ENCODE measurements around the gene MFSD6.
A peak's percentile ranks its signal among the peaks of the same experiment; 100 is the strongest.

MFSD6 gene

GRCh38 chr2:190526105-190526750 is 118.1 kb downstream of the MFSD6 start:
- H3K4me3 Mint-ChIP-seq = no peak overlapping the region
- no peaks in the 10 kb centered on the region for H3K27me3 Mint-ChIP-seq (ENCODE audit: low read depth, poor library complexity)
- peaks cover 35% of the 10 kb centered on the region for H3K4me1 Mint-ChIP-seq

GRCh38 chr2:190527214-190527613 is 119.1 kb downstream of the MFSD6 start:
- H3K9me3 Mint-ChIP-seq = no peaks in the 10 kb centered on the region
- no peak for DNase-seq
- peaks cover 3% of the 10 kb centered on the region for H3K36me3 Mint-ChIP-seq (ENCODE audit: low read depth)
- no peak overlapping the region for H3K27ac Mint-ChIP-seq
- no peaks in the 10 kb centered on the region for H3K27me3 Mint-ChIP-seq (ENCODE audit: low read depth, poor library complexity)
- peaks cover 43% of the 10 kb centered on the region for H3K4me1 Mint-ChIP-seq
- H3K4me3 Mint-ChIP-seq = no peak overlapping the region
- no peak for TF ChIP-seq CTCF (IDR thresholded peaks at IDR 0.05)

More at GRCh38 chr2:190526105-190526750, 118.1 kb downstream of the MFSD6 start:
- Mint-ChIP-seq H3K27ac (no peak overlapping the region), H3K36me3 (ENCODE audit: low read depth) (peaks cover 3% of the 10 kb centered on the region), H3K9me3 (no peaks in the 10 kb centered on the region)
- TF ChIP-seq CTCF (IDR thresholded peaks at IDR 0.05) = no peak
- no peak for DNase-seq

GRCh38 chr2:190527918-190528317 is 119.8 kb downstream of the MFSD6 start:
- Mint-ChIP-seq H3K36me3 (ENCODE audit: low read depth) (peaks cover 3% of the 10 kb centered on the region), H3K4me1 (peaks cover 43% of the 10 kb centered on the region)

GRCh38 chr2:190528521-190529001 is 120.4 kb downstream of the MFSD6 start:
- Mint-ChIP-seq H3K9me3 (no peaks in the 10 kb centered on the region), H3K36me3 (ENCODE audit: low read depth) (peaks cover 1% of the 10 kb centered on the region), H3K27ac (peak overlapping the region; percentile 94), H3K4me1 (peaks cover 47% of the 10 kb centered on the region), H3K27me3 (ENCODE audit: low read depth, poor library complexity) (no peaks in the 10 kb centered on the region), H3K4me3 (no peak overlapping the region)
- no peak for DNase-seq
- TF ChIP-seq CTCF (IDR thresholded peaks at IDR 0.05) = no peak

More at GRCh38 chr2:190527918-190528317, 119.8 kb downstream of the MFSD6 start:
- no peaks in the 10 kb centered on the region for H3K9me3 Mint-ChIP-seq
- no peak overlapping the region for H3K4me3 Mint-ChIP-seq
- DNase-seq = no peak
- no peaks in the 10 kb centered on the region for H3K27me3 Mint-ChIP-seq (ENCODE audit: low read depth, poor library complexity)
- TF ChIP-seq CTCF (IDR thresholded peaks at IDR 0.05) = no peak
- H3K27ac Mint-ChIP-seq = no peak overlapping the region

GRCh38 chr2:190529486-190530247 is 121.5 kb downstream of the MFSD6 start:
- H3K4me3 Mint-ChIP-seq = peak overlapping the region; percentile 54
- no peaks in the 10 kb centered on the region for H3K9me3 Mint-ChIP-seq
- H3K27me3 Mint-ChIP-seq (ENCODE audit: low read depth, poor library complexity) = no peaks in the 10 kb centered on the region
- no peak for DNase-seq
- TF ChIP-seq CTCF (IDR thresholded peaks at IDR 0.05) = no peak
- H3K4me1 Mint-ChIP-seq = peaks cover 54% of the 10 kb centered on the region
- peak overlapping the region; percentile 94 for H3K27ac Mint-ChIP-seq
- H3K36me3 Mint-ChIP-seq (ENCODE audit: low read depth) = no peaks in the 10 kb centered on the region

Data from nephron progenitor cell (in vitro differentiated cells).